Measurements from ENCODE around the gene IRX4.

The IRX4 gene

DNA sequence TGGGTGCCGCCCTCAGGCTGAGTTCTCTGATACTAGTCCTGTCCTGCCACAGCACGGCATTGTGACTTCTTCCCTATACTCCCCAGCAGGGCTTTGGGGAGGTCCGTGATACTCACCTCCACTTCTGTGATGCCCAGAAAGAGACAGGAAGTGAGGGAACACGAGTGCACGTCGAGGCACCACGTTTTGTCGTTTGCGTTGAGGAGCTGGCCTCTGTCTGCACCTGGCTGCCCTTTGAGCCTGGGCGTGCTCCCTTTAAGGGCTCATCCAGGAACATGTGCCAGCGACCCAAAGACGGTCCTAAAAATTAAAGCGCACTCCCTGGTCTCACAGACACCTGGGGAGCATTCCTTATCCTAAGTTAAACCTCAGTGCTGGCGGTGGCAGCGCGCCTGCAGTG is 8.7 kb upstream of the IRX4 start:
- no peak for DNase-seq (ENCODE audit: low spot score)

DNA sequence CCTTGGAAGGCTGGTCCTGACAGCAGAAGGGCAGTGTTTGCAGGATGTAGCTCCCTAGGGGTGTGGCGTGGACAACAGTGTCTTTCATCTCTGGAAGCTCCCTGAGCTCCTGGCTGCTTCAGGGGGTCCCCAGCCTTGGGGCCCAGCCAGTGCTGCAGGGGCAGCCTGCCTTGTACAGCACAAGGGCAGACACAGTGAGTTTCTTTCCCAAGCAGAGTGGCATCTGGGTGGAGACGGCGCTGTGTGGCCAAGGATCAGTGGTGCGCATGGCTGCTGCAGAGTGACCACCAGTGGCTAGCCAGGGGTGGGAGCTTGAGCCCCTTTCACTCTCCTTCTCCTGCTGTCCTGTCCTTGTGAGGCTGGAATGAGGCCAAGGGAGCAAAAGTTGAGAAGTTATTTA is 7.6 kb upstream of the IRX4 start:
- no peak for DNase-seq (ENCODE audit: low spot score)

DNA sequence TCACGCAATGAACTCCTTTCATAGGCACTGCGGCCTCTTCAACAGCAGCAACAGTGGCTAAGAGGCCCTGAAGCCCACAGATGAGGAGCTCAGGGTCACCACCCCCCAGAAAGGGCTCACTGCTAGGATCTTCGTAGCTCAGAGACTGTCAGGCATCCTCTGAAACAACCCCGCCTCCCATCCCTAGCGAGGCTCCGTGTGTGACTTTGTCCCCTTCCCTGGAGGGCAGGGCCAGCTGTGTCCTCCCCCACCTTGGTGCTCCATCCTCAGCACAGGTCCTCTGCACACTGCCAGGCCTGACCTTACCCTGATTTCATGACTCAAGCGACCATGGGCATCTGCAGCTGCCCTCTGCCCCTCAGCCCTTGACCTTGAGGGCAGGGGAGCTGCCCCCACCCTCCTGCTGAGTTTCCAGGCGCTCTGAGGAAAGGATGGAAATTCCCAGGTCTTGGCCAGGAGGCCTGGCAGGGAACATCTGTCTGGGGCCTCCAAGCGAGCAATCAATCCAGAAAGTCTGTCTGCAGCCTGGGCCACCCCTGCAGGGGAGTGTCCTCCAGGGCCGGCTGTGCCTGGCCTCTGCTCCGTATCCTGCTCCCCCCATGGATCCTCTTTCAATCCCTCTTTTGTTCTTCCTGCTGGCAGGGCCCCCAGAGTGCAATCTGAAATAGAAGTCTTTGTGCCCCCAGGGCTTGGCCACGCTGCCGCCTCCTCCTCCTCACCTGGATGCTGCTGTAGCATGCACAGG is 6.8 kb upstream of the IRX4 start:
- DNase-seq (ENCODE audit: low spot score) = no peak

DNA sequence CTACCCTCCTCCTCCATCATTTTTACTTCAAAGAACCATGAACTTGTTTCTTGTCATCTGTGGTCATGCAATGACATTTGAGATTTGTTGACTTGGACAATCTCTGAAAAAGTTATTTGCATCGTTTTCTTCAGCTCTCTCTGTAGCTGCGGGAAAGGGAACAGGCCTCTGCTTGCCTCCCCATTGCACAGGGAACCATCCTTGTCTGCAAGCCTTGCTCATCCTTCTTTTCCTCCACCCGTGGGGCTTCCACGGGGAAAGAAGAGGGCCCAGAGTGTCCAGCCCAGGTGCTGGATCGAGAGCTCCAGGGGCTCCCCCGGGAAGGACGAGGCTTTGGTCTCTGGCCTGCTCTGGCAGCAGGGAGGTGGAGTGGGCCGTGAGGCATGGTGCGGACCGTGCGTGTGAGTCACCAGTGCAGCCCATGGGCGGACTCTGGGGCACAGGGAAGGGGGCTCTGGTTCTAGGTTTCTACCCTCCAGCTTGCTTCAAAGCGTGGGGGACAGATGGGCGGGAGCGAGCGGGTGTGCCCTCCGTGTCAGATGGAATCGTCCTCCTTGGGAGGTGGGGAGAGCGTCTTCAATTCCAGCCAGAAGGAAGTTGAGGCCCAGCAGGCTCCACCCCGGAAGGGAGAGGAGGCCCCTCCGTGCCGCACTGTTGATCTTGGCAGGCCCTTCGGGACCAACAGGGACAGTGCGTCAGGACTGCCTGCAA is 6.0 kb upstream of the IRX4 start:
- DNase-seq (ENCODE audit: low spot score) = no peak

DNA sequence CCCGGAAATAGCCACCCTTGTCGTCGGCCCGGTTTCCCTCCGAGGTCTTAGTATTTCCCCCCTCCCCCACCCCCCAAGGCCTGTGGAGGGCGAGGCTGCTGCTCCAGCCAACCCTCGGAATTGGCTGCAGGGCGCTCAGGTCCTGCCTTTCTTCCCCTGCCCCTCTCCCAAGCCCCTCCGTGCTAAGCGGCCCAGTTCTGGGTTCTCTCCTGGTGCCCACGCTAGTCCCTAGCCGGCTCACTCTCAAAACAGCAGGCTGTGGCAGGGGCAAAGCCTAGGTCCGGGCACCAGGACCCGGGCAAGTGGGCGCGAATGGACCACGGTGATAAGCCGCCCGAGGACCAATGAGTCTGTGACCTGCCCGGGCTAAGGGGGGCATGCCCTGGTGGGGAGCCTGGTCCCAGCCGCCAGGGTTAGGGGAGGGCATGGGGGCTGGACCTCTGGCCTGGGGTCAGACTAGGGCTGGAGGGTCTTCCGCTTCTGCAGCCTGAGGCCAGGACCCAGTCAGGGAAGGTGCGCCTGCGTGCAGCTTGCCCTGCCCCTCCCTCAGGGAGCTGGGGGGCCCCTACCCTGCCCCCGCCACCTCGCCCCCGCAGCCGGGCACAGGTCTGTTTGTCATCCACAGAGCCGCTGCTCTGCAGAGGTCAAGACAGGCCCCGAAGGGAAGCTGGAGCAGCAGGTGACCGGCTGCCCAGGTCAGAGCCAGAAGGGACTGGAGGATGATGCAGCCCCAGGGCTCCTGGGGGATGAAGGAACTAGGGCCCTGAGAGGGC is 5.0 kb upstream of the IRX4 start:
- DNase-seq (ENCODE audit: low spot score) = no peak

DNA sequence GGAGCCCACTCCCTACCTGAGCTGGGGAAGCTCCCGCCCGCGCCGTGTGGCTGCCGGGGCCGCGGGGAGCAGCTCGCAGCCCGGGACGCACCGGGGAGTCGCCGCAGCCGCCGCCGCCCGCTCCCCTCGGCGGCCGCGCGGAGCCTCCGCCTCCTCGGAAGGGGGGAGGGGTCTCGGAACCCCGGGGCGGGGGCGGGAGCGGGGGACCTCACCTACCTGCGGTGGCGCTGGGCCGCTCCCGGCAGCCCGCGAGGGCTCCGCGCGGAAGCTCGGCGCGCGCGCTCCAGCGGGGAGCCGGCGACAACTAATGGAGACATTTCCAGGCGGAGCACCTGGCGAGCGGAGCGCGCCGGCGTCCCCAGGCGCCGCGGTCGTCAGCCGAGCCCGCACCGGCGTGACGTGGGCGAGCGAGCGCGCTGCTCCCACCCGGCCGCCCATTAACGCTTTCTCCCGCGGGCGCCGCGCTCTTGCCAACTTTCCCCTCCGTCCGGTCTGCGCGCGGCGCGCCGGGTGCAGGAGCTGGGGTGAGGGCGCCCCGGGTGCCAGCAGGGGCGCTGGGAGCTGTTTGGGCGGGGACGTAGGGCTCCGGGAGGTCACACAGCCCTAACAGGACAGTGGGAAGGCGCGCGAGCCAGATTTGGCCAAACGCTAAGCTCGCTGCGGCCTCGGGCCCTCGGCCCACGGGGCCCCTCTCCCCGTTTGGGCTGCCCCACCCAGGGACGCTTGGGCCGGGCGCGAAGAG is 4.3 kb upstream of the IRX4 start:
- DNase-seq (ENCODE audit: low spot score) = no peak

DNA sequence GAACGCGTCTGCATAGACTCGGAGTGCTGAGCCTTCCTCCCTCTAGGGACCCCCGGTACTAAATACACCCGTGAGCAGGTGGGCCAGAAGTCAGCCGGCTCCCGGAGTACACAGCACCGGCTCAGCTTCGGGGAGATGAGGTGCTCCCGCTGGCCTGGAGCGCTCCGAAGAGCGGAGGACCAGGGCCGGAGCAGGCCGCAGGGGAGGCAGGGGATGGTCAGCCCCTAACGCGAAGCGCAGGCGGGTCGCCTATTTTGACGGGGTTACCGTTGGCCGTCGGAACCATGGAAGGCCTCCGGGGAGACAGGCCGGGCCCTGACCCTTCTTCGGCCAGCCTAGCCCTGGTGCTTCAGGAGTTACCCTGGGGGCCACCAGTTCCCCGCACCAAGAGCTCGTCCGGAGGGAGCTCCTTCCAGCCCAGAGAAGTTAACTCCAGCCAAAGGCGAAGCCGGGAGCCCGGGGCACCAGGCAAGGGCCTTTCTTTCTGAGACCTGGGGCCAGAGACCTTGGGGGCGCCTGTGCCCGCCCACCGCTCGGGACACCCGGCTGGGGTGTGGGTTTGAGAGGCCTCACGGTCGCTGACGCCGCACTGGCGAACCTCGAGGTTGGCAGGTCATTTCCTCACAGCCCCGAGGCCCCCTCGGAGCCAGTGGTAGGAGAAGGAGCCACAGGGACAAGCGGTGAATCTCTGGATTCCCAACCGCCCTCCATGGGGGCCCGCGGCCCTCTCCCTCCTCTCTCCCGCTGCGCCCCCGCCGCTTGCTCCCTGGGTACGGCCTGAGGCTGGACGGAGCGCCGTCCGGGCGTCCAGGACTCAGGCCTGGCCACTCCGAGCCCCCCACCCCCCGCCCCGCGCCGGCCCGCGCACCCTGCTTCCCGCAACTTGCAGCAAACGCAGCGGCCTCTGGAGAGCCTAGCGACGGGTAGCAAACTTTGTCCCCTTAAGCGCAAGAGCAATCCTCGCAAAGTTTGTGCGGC is 3.4 kb upstream of the IRX4 start:
- DNase-seq (ENCODE audit: low spot score) = no peak

DNA sequence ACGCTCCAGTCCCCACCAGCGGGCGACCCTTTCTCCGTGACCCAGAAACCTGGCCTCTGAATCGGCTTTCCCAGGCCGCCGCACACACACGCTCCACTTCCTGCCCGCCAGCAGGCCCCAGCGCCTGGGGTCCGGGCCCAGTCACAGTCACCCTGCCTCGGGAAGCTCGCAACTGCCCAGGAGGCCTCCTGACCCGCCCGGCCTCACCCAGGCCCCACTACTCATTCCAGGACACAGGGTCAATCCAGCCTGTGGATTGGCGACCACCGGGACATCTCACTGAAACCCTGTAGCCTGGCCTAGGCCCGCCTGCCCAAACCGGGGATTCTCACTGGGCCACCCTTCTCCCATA is 2.7 kb upstream of the IRX4 start:
- no peak for DNase-seq (ENCODE audit: low spot score)

DNA sequence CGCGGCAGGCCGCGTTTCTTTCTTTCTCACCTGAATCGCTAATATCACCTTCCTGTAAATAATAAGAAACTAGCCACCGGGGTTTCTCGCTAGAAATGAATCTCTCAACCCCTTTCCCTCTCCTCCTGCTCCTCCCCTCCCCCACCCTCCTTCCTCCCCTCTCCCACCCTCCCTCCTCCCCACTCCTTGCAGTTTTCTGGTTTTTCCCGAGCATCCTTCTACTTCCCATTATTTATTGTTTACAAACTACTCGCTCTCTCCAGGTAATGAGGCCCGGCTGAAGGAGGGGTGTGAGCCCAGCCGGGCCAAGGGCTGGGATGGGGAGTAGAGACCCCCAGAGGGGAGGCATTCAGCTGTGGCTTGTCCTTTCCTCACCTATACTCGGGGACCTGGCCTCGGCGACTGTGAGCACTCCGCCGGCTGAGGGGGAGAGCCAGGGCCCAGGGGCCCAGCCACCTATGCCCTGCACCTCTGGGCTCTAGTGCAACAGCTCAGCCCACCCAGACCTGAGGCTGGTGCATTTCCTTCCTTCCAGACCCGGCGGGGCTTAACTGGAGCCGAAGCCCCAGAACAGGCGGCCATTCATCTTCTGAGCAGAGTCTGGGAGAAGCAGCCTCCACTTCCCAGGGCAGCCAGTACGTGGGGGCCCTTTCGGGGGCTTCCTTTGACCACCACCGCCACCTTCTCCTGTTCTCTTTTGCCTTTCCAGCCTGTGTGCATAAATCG is 2.1 kb upstream of the IRX4 start:
- no peak for DNase-seq (ENCODE audit: low spot score)

DNA sequence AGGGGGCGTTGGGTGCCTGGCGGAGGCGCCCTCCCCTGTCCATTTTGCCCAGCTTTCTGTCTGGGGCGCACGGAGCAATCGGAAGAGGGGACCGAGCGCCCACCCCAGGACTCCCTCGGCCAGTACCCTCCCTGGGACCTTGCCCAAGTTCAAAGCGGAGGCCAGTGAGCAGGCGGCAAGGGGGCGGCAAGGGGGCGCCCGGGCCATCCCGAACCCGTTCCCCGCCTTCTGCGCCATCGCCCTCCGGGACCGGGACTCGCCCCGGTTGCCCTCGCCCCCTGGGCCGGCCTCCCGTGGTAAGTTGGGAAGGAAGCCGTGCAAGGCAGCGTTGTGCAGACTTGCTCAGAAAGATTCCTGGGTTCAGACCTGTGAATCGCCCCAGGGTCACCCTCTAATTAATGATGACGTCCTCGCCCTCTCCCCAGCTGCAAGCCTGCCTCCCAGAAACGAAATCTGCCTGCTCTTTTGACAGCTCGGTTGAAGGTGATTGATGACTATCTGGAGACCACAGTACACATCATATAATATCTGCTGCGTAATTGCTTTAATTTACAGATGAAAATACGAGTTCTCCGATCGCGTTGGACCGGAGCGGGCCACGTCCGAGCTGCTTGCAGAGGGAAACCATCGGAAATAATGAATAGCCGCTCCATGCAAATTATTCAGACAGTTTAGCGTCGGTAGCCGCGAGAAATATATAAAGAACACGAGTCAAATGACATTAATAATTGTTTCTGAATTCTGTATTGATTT is 1.4 kb upstream of the IRX4 start:
- no peak for DNase-seq (ENCODE audit: low spot score)

DNA sequence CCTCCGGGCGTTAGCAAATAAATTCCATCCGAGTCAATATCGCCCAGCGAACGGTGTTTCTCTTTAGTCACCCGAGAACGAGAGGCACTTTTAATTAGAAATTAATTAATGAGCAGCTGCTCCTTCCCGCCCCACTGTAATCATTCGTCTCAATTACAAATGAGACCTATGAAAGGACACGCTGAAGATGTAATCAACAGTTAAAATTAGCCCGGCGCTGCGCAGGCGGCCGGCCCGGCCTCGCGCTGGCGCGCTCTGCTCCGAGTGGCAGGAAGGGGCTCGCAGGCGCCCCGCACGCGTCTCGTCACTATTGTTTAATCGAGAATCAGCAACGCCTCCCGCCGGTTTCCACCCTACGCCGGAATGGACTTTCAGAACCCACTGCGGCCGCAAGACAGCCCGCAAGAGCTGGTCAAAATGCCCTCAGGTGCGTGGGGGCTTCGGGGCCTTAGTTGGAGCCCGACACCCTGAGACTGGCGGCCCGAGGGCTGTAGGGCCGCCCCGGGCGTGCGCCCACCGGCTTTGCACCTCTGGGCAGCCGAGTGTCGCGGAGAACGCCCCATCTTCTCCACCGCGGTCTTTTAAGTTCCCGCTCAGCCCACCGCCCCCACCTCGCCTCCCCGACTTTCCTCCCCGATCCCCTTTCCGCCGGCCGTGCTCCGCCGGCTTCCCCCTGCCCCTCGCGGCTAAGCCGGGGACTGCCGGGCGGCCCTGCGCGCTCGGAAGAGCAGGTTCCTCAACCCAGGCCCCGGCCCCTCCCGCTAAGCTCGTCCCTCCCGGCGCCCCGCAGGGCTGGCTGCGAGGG is 597 bp upstream of the IRX4 start:
- no peak for DNase-seq (ENCODE audit: low spot score)

DNA sequence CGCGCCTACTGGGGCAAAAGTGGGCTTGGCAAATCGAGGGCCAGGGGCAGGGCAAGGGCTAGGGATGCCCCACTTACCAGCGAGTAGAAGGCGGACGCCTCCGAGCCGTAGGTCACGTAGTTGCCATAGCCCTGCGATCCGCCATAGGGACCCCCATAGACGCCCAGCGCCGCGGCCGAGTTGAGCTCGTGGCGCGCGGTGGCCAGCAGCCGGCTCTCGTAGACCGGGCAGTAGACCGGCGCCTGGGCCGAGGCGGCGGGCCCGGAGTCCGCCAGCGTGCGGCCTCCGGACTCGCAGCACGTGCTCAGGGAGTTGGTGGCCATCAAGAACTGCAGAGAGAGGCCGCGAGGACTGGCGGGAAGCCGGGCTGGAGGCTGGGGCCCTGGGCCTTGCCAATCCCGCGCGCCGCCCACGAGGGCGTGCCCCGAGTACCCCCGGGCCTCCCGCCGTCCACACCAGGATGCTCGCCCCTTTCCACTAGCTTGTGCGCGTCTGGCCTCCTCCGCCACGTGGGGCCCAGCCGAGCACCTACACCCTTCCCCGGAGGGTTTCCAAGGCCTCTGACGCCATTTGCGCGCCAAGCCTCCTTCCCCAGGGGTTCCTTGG is 891 bp downstream of the IRX4 start:
- DNase-seq (ENCODE audit: low spot score) = no peak

DNA sequence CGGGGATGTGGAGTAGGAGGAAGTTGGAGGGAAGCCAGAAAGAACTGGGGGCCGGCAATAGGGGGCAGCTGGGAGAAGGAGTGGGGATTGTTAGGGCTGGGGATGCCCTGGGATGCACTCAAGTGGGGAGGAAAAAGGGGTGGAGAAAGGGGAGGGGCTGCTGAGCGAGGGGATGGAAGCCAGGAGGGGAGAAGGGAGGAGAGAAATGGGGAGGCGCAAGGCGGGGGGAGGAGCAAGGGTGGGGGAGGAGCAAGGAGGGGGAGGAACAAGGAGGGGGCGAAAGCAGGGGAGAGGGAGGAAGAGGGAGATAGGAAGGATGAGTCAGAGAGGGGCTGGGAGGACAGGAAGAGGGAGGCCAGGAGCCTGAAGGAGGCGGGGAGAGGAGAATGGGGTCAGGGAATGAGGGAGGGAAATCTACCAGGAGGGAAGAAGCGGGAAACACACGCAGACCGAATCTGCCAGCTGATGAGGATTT is 1.6 kb downstream of the IRX4 start:
- DNase-seq (ENCODE audit: low spot score) = no peak

DNA sequence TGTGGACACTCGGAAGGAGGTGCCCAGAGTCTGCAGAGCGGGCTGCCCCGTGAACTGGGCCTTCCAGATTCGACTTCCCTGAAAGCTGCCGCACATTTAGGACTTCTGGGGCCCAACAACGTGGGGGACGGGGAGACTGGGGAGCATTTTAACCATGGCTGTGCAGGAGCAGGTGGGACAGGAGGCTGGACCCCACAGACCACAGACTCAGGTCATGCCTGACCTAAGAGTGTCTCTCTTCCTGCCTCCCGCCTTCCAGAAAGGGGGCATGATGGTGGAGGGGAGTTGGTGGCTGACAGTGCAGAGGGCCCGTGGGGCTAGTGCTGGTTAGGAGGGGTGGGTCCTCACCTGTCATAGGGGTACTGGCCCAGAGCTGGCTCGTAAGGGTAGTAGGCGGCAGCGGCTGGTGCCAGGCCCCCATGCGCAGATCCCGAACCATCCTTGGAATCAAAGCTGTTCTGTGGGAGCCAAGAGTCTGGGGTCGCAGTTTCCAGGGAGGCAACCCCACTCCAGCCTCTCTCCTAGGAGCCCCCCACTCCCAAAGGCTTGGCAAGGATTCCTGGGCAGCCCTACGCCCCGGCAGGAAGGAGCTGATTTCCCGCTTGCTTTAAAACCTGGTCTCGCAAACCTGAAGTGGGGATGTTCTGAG is 2.2 kb downstream of the IRX4 start:
- DNase-seq (ENCODE audit: low spot score) = no peak

DNA sequence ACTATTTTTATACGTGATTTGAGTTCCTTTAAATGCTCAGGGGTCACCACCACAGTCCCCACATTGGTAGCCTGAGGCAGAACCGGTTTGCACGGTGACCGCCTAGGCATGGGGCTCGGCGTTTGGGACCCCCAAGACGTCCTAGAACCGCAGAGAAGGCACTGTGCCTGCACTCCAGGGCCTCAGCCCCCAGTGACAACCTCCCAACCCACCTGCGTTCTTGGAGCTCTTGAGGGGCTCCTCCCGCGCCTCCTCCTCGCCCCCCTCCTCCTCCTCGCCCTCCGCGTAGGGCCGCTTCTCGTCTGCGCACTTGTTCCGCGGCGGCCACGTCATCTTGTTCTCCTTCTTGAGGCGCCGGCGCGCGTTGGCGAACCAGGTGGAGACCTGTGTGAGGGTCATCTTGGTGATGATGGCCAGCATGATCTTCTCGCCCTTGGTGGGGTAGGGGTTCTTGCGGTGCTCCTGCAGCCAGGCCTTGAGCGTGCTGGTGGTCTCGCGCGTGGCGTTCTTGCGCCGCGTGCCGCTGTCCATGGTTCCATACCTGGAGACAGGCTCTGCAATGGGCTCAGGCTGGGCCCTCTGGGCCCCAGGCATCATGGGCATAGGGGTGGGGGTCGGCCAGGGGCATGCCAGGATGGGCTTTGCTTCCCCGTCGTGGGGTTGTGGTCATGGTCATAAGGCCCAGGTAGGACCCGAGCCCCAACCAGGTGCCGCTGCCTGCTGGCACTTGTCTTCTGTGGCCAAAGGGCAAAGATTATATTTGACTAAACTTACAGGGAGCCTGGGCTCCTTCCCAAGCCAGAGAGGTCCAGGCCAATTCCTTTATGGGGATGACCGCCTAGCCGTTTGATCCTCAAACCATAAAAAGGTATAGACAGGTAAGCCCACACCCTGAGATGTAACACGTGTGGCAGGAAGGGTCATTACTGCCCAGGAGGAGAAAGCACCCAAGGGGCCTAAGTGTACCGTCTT is 3.1 kb downstream of the IRX4 start:
- no peak for DNase-seq (ENCODE audit: low spot score)

DNA sequence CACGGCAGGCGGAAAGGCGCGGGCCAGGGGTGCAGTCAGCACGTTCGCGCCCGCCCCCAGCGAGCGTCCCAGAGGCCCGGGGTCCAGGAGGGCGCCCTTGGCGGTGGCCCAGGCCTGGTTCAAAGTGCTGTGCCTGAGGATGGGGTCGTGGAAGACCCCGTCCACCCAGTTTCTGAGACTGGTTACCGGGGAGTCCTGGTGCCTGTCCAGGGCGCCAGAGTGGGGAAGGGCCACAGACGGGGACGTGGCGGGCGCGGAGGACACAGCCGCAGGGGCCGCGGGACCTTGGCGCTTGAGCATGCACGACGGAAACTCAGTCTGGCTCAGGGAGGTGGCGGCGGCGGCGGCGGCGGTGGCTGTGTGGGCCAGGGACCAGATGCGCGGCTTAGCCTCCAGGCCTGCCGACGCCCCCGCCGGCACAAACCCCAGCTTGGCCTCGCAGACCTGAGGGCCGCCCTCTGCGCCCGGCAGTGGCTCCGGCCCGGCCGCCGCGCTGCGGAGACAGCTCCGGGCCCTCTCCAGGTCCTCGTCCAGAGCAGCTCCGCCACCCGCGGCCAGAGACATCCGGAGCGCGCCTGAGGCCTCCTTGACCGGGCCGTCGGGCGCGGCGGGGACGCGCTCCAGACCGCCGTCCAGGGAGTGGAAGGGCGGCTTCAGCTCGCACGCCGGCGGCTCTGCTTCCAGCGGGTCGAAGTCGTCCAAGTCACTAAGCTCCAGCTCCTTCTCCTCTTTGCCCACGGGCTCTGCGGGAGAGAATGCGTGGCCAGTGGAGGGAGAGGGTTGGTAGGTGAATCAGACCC is 4.5 kb downstream of the IRX4 start:
- no peak for DNase-seq (ENCODE audit: low spot score)

All from left forelimb (tissue), 1 donor.